T-helper 1 cell treated with Interleukin-12 subunit alpha and Interleukin-12 subunit beta and Interleukin-4 antibody, amounts not matched to agents 30 ng/mL and 1 ng/mL, for 36 hours (primary cell): ENCODE results near the gene GJC2. TPM values are rescaled to one million over a fixed set of nuclear protein-coding genes. Genes with fewer than 3 reads are reported as not detected.

Source experiments
- total RNA-seq: library from RNA; stranded (reverse); gene quantifications from 2 replicates; pipeline ENCODE4 v1.2.3, GENCODE V29; 2022

The GJC2 gene
- total RNA-seq, 1 donor from 2014 or later: 0.88 TPM

Other genes starting within 250 kb of the GJC2 start
- gene WNT9A, start 202.0 kb upstream of the GJC2 start, total RNA-seq: 0.27 TPM in 2 replicates
- not detected in 2 replicates for gene WNT3A, start 142.9 kb upstream of the GJC2 start, total RNA-seq
- 360 and 366 TPM in 2 replicates for gene ARF1, start 67.2 kb upstream of the GJC2 start, total RNA-seq
- gene C1orf35, start 46.6 kb upstream of the GJC2 start, total RNA-seq: 17.4 and 19.0 TPM in 2 replicates
- gene MRPL55, start 40.6 kb upstream of the GJC2 start, total RNA-seq: 34.6 and 41.1 TPM in 2 replicates
- gene GUK1, start 9.7 kb upstream of the GJC2 start, total RNA-seq: 227 and 238 TPM in 2 replicates
- gene IBA57, start 15.9 kb downstream of the GJC2 start, total RNA-seq: 7.1 and 8.0 TPM in 2 replicates
- 15.4 and 17.5 TPM in 2 replicates for gene OBSCN, start 58.1 kb downstream of the GJC2 start, total RNA-seq